T follicular helper cell (primary cell): ENCODE measurements around the gene MAGEA12.
"Not testable (repeated sequence)": the region's sequence is repeated elsewhere in the genome, so short reads cannot be mapped to it uniquely, and the experiment has no call there.

Experiments used
- DNase-seq: peaks from one replicate; pipeline ENCODE4 v3.0.0-alpha.2; 2020; ENCODE audit warnings: low read depth

The MAGEA12 gene

DNA sequence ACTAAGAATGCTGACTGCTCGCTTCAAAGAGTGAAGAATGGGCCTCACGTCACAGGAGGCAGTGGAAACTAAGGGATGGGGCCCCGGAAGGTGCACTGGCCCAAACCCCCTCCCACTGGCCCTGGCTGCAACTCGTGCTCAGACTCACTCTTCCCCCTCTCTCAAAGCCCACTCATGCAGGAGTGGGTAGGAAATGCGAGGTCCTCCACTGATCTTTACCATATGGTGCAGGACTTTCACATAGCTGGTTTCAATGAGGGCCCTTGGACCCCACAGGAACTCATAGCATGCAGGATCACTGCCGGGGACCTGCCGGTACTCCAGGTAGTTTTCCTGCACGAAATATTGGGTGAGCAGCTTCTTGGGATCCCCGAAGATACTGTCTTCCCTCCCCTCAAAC is 33.0 kb downstream of the MAGEA12 start:
- DNase-seq: not testable (repeated sequence)

- not testable (repeated sequence) for DNase-seq
Measured at GRCh38 chrX:152769549-152770289, 36.2 kb downstream of the MAGEA12 start, which contains the start of gene MAGEA6. Gene MAGEA6 (minus strand): TSS chrX:152769689. CDS start chrX:152767650, 2,039 bp downstream.

DNA sequence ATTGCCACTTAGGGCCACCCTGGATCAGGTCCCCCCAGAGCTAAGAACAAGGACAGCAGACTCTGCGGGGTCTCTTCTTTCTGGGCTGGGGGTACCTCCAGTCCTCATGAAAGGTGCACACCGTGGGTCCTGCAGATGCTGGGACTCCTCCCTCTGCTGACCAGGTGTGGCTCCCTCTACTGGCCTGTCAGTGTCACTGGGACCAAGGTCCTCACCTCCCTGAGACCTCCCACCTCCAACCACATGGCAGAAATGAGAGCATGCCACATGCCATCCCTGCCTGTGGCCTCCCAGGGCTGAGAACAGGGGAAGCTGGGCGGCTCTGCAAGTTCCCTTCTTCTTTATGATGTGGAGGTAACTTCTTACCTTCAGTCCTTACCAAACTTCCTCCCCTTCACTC is 53.5 kb downstream of the MAGEA12 start:
- DNase-seq: not testable (repeated sequence)
